RWPE2 (cell line): ENCODE measurements around the gene MYO1D.

Source experiments
- ATAC-seq: fragments of 200-7000 bp; cut with Tn5 transposase; 3 replicates; pipeline ENCODE4 v1.9.1; 2021; ENCODE audit warnings: low read depth
- DNase-seq: peaks from one replicate; pipeline ENCODE4 v3.0.0-alpha.2; 2020; ENCODE audit warnings: low spot score
- H3K27ac ChIP-seq: fragments of 450-650 bp; 2 replicates; pipeline ENCODE4 v1.5.1; 2017; ENCODE audit warnings: mild to moderate bottlenecking; ENCODE audit not compliant: poor library complexity, severe bottlenecking
- H3K27me3 ChIP-seq: fragments of 250-450 bp; sonication (Bioruptor Pico); 2 replicates; pipeline ENCODE4 v1.5.1; 2021; ENCODE audit warnings: mild to moderate bottlenecking, moderate library complexity; ENCODE audit not compliant: insufficient read depth, poor library complexity, severe bottlenecking
- H3K36me3 ChIP-seq: fragments of 250-450 bp; sonication (Bioruptor Pico); 2 replicates; pipeline ENCODE4 v1.5.1; 2020; ENCODE audit warnings: low read depth, mild to moderate bottlenecking, moderate library complexity
- H3K4me1 ChIP-seq: fragments of 250-450 bp; sonication (Bioruptor Pico); 2 replicates; pipeline ENCODE4 v1.5.1; 2021; ENCODE audit warnings: mild to moderate bottlenecking, moderate library complexity; ENCODE audit not compliant: insufficient read depth, poor library complexity, severe bottlenecking
- H3K4me3 ChIP-seq: fragments of 250-450 bp; sonication (Bioruptor Pico); 2 replicates; pipeline ENCODE4 v1.5.1; 2021; ENCODE audit warnings: mild to moderate bottlenecking, moderate library complexity; ENCODE audit not compliant: severe bottlenecking
- H3K9me3 ChIP-seq: fragments of 250-450 bp; sonication (Bioruptor Pico); 2 replicates; pipeline ENCODE4 v1.5.1; 2021; ENCODE audit warnings: mild to moderate bottlenecking, moderate library complexity; ENCODE audit not compliant: severe bottlenecking
- TF ChIP-seq, protein P1 (sequence below): fragments of 450-650 bp; IDR thresholded peaks from one replicate; pipeline ENCODE4 v1.5.1; 2017; ENCODE audit warnings: mild to moderate bottlenecking, moderate library complexity; ENCODE audit not compliant: poor library complexity, severe bottlenecking

The MYO1D gene

GRCh38 chr17:32583053-32583452 is 293.9 kb downstream of the MYO1D start:
- Histone ChIP-seq H3K27ac (no peak overlapping the region), H3K36me3 (no peaks in the 10 kb centered on the region), H3K27me3 (no peaks in the 10 kb centered on the region), H3K9me3 (peaks cover 3% of the 10 kb centered on the region), H3K4me3 (no peak overlapping the region), H3K4me1 (no peaks in the 10 kb centered on the region)
- TF ChIP-seq, protein P1, sequence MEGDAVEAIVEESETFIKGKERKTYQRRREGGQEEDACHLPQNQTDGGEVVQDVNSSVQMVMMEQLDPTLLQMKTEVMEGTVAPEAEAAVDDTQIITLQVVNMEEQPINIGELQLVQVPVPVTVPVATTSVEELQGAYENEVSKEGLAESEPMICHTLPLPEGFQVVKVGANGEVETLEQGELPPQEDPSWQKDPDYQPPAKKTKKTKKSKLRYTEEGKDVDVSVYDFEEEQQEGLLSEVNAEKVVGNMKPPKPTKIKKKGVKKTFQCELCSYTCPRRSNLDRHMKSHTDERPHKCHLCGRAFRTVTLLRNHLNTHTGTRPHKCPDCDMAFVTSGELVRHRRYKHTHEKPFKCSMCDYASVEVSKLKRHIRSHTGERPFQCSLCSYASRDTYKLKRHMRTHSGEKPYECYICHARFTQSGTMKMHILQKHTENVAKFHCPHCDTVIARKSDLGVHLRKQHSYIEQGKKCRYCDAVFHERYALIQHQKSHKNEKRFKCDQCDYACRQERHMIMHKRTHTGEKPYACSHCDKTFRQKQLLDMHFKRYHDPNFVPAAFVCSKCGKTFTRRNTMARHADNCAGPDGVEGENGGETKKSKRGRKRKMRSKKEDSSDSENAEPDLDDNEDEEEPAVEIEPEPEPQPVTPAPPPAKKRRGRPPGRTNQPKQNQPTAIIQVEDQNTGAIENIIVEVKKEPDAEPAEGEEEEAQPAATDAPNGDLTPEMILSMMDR = no peak
- ATAC-seq = no peak
- no peak for DNase-seq

DNA sequence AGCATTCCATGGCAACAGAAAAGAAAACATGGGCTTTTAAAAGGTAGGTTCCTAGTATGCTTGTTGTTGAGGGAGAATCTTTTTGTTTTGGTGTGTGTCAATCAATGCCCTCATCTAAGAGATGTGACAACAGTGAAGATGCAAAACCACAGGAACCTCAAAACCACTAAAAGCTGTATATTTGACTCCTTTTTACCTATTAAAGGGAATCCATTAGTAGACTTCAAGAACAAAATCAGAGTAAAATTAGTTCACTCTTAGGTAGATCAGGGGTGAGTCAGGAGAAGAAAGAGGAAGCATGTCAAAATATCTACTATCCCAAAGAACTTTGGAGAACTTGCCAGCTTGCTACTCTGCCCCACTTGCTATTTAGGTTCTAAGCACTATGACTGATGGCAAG is 301.1 kb downstream of the MYO1D start:
- ATAC-seq = no peak
- TF ChIP-seq, protein P1 = no peak

DNA sequence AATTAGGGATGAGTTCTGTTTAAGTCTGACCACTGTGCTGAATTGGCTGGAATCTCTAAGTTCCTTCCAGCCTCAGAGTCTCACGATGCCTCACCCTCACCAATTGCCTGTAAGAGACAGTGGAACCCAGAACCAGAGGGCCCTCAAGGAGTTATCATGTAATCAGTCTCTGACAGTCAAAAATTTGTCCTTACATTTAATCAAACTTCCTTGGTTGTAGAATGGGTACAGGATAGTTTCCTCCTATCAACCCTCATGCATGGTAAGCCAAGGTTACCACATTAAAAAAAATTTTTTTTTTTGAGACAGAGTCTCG is 306.9 kb downstream of the MYO1D start:
- TF ChIP-seq, protein P1 = no peak
- Histone ChIP-seq H3K4me3 (no peak overlapping the region), H3K27ac (peak overlapping the region; percentile 97), H3K9me3 (no peaks in the 10 kb centered on the region), H3K36me3 (no peaks in the 10 kb centered on the region), H3K27me3 (no peaks in the 10 kb centered on the region), H3K4me1 (peaks cover 18% of the 10 kb centered on the region)
- DNase-seq (no peak), ATAC-seq (no peak)

More for the DNA sequence above, 301.1 kb downstream of the MYO1D start:
- no peak overlapping the region for H3K27ac ChIP-seq
- H3K9me3 ChIP-seq = no peaks in the 10 kb centered on the region
- DNase-seq = no peak
- no peaks in the 10 kb centered on the region for H3K36me3 ChIP-seq
- H3K27me3 ChIP-seq = no peaks in the 10 kb centered on the region
- no peak overlapping the region for H3K4me3 ChIP-seq
- H3K4me1 ChIP-seq = no peaks in the 10 kb centered on the region

DNA sequence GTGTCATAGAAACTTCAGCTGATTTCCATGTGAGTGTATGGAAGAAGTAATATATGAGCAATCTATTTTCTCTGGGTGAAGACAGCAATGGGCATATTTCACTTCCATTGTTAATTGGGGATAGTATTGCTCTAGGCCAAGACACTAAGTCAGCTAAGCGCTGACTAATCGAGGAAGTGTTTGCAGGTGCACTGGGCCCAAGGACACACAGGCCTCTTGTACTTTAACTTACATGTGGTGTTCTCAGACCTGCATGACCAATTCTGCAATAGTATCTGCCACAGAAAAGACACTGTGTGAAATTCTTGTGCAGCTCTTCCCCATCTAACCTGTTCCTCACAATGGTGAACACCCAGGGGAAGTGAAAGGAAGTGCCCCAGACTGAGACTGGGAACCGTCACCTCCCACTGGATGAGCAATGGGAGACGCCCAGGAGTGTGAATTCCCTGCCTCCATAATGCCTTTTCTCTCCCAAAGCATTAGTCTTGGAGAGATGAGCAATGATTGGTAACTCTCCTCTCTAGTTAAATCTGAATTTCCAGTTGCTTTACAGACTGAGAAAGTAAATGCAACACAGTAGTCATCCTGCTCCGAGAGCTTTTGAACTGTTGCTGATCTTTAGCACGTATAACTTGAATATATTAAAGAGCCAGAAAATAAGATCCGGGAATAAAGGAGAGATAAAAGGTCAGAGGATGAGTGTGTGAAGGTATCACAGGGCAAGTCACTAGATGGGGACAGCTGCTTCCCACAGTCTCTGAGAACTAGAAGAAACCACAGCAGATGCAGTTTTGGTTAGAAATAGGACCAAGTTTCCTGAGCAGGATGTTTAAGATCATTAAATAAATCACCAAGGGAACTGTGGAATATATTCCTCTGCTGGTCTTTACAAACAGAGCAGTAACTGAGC is 307.5 kb downstream of the MYO1D start:
- H3K9me3 ChIP-seq = no peaks in the 10 kb centered on the region
- DNase-seq (peak; percentile 73), ATAC-seq (peak; percentile 93)
- H3K4me1 ChIP-seq = peaks cover 19% of the 10 kb centered on the region
- no peaks in the 10 kb centered on the region for H3K27me3 ChIP-seq
- no peaks in the 10 kb centered on the region for H3K36me3 ChIP-seq
- peak overlapping the region; percentile 97 for H3K27ac ChIP-seq
- H3K4me3 ChIP-seq = no peak overlapping the region
- TF ChIP-seq, protein P1 = no peak

- Histone ChIP-seq H3K36me3 (no peaks in the 10 kb centered on the region), H3K4me1 (peaks cover 26% of the 10 kb centered on the region), H3K9me3 (no peaks in the 10 kb centered on the region), H3K4me3 (no peak overlapping the region), H3K27ac (peak overlapping the region; percentile 97), H3K27me3 (no peaks in the 10 kb centered on the region)
- no peak for DNase-seq
- TF ChIP-seq, protein P1 = no peak
- ATAC-seq = no peak; the same call in 2 of the 3 replicates
Observed at GRCh38 chr17:32568705-32569104, 308.2 kb downstream of the MYO1D start.
